Astrocyte of the spinal cord (primary cell): ENCODE results near the gene PAGE2B.

Source experiments
- DNase-seq: peaks from one replicate; pipeline ENCODE4 v3.0.0; 2011; ENCODE audit warnings: low read depth, low spot score
- H3K4me3 ChIP-seq: 2 replicates; pipeline ENCODE4 v1.5.1; 2011; ENCODE audit warnings: low read depth, mild to moderate bottlenecking, low read length, moderate library complexity
- CTCF ChIP-seq: IDR thresholded peaks from 2 replicates; pipeline ENCODE4 v1.5.1; 2012; ENCODE audit warnings: low read depth, mild to moderate bottlenecking, low read length, inconsistent platforms
- in situ Hi-C: cut with HindIII; loops from 2 replicates; pipeline ENCODE4 v1.10.0; 2017; ENCODE audit warnings: low sequenced_read_pairs

Gene PAGE2B

GRCh38 chrX:55074851-55075467 is at the start of gene PAGE2B:
PAGE2B (plus strand) TSS chrX:55075030; CDS start chrX:55076042, 1,012 bp downstream.
- in situ Hi-C loops = no loop called here
- no peak within 1 kb of the TSS for H3K4me3 ChIP-seq
- TF ChIP-seq CTCF = no peak
- no peak for DNase-seq

GRCh38 chrX:55026143-55026542 is 48.7 kb upstream of the PAGE2B start:
- in situ Hi-C loops = no loop called here
- no peak overlapping the region for H3K4me3 ChIP-seq
- no peak for DNase-seq
- TF ChIP-seq CTCF = no peak

GRCh38 chrX:55026840-55027239 is 48.0 kb upstream of the PAGE2B start:
- DNase-seq = no peak
- H3K4me3 ChIP-seq = no peak overlapping the region
- in situ Hi-C loops = no loop called here
- no peak for TF ChIP-seq CTCF

- in situ Hi-C loops = no loop called here
Observed at GRCh38 chrX:55028040-55028439, 46.8 kb upstream of the PAGE2B start.

GRCh38 chrX:55028611-55029010 is 46.2 kb upstream of the PAGE2B start:
- in situ Hi-C loops = no loop called here
- DNase-seq = no peak
- no peak overlapping the region for H3K4me3 ChIP-seq
- TF ChIP-seq CTCF = no peak

More at GRCh38 chrX:55028040-55028439, 46.8 kb upstream of the PAGE2B start:
- H3K4me3 ChIP-seq = no peak overlapping the region
- TF ChIP-seq CTCF = no peak
- DNase-seq = no peak

- DNase-seq = no peak
- in situ Hi-C loops = no loop called here
- H3K4me3 ChIP-seq = no peak overlapping the region
- TF ChIP-seq CTCF = no peak
Observed at GRCh38 chrX:55029291-55029690, 45.5 kb upstream of the PAGE2B start.
